Left cardiac atrium (tissue), 4 donors: ENCODE data around the gene HCN2. TPM values are rescaled to one million over a fixed set of nuclear protein-coding genes. Genes with fewer than 3 reads are reported as not detected.
"Not testable (repeated sequence)": the region's sequence is repeated elsewhere in the genome, so short reads cannot be mapped to it uniquely, and the experiment has no call there.

Experiments
- ATAC-seq, 2 donors: fragments of 200-7000 bp; cut with Tn5 transposase; one replicate each; pipeline ENCODE4 v1.9.1; 2020; ENCODE audit warnings: mild to moderate bottlenecking in 2 of 2, moderate library complexity in 2 of 2
- DNase-seq: peaks from one replicate; pipeline ENCODE4 v3.0.0-alpha.2; 2020
- intact Hi-C, 2 donors: fragments of 100-400 bp; cut with DNase I; formaldehyde crosslinking; loops; one replicate each; pipeline versions ENCODE4 v1.14.1 to v1.15.1; 2022 to 2023
- total RNA-seq, 2 donors: library from RNA; stranded (reverse); fragmentation: NEBNext Ultra II Directional; extraction: Animal tissue kit (Norgen Biotek cat#: 25700); gene quantifications; one replicate each; pipeline ENCODE4 v1.2.1, GENCODE V29; 2021
- donor health status: DM: no; HTN: yes; CAD: no.
- donor health status: DM: no; HTN: yes; CAD: no; lungs with severe emphysema.
- donor health status: DM: yes; HTN: yes; CAD: no.
- donor health status: Dilated cardiomyopathy.

The HCN2 gene
- total RNA-seq, 2 donors from 2014 or later, result 4.3 to 10.0 TPM

DNA sequence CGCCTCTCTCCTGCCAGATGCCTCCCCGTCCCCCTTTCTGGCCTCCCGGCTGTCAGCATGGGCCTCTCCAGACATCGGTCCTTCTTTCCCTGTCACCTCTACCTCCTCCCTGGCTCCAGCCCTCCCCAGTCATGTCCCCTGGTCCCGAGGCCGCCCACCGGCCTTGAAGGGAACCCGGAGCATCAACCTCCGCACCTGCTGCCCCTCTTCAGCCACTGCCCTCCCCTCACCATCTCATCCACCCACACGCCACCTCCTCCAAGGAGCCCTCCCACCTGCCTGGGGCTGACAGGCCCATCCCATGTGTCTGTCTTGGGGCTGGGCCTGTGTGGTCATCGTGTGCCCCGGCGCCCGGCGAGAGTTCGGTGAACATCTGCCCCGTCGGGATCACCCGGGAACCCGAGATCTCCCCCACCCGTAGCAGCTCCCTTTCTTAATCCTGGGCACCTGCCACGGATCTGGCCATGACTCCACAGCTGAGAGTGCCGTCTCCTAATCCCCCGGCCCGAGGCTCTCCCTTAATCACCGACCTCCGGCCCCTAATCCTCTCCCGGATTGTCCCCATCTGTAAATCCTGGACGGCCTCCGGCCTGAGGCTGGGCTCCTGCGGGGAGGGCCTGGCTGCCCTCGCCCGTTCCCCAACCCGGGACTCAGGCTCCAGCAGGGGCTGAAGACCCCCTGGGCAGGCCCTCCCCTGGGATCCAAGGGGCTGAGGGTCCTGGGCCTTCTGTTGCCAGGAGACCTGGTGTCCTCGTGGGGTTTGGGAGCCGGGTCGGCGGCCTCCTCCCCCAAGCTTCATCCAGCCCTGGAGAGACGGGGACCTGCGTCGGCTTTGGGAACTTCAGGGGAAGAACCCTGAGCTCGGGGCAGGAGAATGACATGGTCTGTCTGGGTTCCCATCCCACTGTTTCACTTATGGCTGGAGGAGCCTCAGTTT is 5.9 kb downstream of the HCN2 start:
- ATAC-seq, result no peak

DNA sequence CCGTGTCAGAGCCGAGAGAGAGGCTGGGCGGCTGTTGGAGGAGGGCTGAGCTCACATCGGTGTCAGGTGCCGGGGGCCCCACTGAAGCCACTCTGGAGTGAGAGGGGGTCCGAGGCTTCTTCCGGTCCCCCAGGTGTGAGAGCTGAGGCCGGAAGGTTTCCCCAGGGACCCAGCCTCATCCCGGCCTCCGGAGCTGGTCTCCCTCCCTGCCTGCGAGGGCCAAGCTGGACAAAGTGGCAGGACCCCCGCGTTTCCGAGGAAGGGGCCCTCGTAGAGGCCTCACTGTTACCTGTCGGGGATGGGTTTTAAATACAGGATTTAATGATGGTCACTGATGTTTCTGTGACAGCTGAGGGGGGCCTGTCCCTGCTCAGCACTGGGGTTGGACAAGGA is 6.6 kb downstream of the HCN2 start:
- no peak for ATAC-seq
- intact Hi-C loops, result no loop called here
- DNase-seq, result no peak

More for the DNA sequence above, 5.9 kb downstream of the HCN2 start:
- intact Hi-C loops, result no loop called here
- DNase-seq, result no peak

DNA sequence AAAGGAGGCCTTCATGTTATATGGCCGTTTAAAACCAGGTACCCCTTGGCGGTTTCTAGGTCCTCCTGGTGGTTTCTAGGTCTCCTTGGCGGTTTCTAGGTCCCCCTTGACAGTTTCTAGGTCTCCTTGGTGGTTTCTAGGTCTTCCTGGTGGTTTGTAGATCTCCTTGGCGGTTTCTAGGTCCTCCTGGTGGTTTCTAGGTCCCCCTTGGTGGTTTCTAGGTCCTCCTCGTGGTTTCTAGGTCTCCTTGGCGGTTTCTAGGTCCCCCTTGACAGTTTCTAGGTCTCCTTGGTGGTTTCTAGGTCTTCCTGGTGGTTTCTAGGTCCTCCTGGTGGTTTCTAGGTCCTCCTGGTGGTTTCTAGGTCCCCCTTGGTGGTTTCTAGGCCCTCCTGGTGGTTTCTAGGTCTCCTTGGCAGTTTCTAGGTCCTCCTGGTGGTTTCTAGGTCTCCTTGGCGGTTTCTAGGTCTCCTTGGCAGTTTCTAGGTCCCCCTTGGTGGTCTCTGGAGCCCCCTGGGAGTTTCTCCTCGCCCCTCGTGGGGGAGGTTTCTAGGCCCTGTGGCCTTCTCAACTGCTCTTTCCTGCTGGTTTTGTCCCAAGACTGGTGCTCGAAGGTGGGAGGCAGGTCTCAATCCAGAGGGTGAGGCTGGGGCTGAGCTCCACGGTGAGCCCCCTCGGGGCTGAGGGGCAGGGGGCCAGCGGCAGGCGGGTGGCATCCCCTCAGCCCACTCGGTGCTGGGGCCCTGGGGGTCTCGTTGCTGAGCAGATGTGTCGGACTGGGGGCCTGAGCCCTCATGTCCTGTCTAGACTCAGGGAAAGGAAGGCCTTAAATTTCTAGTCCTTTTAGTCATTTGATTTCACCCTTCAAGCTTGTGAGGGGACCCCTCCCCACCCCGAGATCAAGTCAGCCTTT is 8.0 kb downstream of the HCN2 start:
- no peak for DNase-seq
- intact Hi-C loops, result no loop called here
- ATAC-seq, result no peak

DNA sequence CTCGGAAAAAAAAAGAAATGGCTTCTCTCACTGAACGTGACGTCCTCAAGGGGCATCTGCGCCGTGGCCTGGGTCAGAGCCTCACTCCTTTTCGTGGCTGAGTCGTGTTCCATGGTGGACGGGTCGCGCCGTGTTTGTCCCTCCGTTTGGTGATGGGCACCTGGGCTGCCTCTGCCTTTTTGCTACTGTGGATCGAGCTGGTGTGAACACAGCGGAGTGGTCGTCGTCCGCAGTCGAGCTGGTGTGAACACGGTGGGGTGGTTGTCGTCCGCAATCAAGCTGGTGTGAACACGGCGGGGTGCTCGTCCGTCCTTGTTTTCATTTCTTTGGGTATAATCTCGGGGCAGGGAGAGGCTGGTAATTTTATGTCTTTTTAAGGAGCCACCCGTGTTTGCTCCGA is 11.6 kb downstream of the HCN2 start:
- intact Hi-C loops, result no loop called here
- DNase-seq, result no peak
- no peak for ATAC-seq

DNA sequence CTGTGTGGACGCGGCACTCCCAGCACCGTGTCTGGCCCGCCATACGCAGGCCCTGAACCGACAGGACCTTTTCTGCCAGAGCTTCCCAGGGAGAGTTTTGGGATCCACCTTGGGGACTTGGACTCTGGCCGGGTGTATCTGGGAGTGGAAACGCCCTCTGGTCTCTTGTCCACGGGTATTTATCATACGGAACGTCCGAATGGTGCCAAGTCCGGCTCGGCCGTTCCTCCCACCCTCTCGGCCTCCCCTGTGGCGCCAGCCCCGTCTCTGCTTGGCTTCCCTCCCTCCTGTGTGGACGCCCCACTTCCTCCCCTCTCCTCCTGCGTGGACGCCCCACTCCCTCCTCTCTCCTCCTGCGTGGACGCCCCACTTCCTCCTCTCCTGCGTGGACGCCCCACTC is 12.1 kb downstream of the HCN2 start:
- intact Hi-C loops, result no loop called here
- DNase-seq, result no peak
- no peak for ATAC-seq

DNA sequence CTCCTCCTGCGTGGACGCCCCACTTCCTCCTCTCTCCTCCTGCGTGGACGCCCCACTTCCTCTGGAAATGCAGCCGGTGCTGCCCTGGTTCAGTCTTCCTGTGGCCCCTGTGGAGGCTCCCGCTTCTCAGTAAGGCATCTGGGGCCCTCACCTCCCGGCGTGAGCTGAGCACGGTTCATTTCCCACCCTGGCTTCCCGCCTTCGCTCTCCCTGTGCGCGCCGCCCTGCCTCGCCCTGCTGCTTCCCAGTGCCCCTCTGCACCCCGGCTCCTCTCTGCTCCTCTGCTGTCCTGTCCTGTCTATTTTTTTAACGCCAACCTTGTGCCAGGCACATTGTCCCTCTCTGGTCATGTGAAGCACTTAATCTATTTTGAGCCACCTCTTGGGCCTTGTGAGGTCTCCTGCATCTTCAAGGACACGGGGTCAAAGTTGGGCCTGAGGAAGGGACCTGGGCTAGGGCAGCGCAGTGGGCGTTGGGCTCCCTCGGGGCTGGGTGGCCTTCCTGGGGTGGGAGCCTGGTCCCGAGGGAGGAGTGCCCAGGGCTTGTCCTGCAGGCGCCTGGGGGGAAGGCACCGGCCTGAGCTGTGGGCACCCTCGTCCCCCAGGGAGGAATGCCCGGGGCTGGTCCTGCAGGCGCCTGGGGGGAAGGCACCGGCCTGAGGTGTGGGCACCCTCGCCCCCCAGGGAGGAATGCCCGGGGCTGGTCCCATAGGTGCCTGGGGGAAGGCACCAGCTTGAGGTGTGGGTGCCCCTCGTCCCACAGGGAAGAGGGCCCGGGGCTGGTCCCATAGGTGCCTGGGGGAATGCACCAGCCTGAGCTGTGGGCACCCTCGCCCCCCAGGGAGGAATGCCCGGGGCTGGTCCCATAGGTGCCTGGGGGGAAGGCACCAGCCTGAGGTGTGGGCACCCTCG is 13.0 kb downstream of the HCN2 start:
- intact Hi-C loops, result no loop called here
- ATAC-seq, result peak in 1 of 2 donors; percentile 58
- DNase-seq, result no peak

DNA sequence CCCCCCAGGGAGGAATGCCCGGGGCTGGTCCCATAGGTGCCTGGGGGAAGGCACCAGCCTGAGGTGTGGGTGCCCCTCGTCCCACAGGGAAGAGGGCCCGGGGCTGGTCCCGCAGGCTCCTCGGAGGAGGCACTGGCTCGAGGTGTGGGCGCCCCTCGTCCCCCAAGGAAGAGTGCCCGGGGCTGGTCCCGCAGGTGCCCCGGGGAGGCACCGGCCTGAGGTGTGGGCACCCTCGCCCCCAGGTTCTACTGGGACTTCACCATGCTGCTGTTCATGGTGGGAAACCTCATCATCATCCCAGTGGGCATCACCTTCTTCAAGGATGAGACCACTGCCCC is 13.6 kb downstream of the HCN2 start:
- ATAC-seq, DNase-seq, intact Hi-C loops: not testable (repeated sequence)

DNA sequence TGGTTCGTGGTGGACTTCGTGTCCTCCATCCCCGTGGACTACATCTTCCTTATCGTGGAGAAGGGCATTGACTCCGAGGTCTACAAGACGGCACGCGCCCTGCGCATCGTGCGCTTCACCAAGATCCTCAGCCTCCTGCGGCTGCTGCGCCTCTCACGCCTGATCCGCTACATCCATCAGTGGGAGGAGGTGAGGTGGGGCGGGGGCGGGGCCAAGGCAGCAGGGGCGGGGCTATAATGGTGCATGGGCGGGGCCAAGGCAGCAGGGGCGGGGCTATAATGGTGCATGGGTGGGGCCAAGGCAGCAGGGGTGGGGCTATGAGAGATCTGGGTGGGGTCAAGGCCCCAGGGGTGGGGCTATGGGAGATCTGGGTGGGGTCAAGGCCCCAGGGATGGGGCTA is 14.1 kb downstream of the HCN2 start:
- ATAC-seq, DNase-seq, intact Hi-C loops: not testable (repeated sequence)

DNA sequence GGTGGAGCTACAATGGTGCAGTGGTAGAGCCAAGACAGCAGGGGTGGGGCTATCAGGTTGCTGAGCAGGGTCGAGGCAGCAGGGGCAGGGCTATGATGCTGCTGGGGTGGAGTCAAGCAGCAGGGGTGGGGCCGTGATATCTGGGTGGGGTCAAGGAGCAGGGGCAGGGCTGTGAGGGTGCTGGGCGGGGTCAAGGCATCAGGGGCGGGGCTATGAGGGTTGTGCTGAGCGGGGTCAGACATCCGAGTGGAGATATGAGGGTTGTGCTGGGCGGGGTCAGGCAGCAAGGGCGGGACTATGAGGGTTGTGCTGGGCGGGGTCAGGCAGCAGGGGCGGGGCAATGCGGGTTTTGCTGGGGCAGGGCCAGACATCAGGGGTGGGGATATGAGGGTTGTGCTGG is 14.7 kb downstream of the HCN2 start:
- intact Hi-C loops, result no loop called here
- ATAC-seq, result no peak

DNA sequence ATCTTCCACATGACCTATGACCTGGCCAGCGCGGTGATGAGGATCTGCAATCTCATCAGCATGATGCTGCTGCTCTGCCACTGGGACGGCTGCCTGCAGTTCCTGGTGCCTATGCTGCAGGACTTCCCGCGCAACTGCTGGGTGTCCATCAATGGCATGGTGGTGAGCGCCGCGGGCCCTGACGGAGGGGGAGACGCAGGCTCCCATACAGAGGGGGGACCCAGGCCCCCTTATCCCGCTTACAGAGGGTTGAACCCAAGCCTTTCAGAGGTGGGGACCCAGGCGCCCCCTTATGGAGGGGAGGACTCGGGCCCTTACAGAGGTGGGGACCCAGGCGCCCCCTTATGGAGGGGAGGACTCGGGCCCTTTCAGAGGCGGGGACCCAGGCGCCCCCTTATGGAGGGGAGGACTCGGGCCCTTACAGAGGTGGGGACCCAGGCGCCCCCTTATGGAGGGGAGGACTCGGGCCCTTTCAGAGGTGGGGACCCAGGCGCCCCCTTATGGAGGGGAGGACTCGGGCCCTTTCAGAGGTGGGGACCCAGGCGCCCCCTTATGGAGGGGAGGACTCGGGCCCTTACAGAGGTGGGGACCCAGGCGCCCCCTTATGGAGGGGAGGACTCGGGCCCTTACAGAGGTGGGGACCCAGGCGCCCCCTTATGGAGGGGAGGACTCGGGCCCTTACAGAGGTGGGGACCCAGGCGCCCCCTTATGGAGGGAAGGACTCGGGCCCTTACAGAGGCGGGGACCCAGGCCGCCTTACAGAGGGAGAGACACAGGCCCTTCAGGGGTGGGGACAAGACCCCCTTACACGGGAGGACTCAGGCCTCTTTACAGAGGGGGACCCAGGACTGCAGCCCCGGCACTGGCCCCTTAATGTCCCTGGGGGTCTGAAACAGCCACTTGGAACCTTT is 15.6 kb downstream of the HCN2 start:
- DNase-seq, intact Hi-C loops, ATAC-seq: not testable (repeated sequence)

More for the DNA sequence above, 14.7 kb downstream of the HCN2 start:
- DNase-seq, result no peak

DNA sequence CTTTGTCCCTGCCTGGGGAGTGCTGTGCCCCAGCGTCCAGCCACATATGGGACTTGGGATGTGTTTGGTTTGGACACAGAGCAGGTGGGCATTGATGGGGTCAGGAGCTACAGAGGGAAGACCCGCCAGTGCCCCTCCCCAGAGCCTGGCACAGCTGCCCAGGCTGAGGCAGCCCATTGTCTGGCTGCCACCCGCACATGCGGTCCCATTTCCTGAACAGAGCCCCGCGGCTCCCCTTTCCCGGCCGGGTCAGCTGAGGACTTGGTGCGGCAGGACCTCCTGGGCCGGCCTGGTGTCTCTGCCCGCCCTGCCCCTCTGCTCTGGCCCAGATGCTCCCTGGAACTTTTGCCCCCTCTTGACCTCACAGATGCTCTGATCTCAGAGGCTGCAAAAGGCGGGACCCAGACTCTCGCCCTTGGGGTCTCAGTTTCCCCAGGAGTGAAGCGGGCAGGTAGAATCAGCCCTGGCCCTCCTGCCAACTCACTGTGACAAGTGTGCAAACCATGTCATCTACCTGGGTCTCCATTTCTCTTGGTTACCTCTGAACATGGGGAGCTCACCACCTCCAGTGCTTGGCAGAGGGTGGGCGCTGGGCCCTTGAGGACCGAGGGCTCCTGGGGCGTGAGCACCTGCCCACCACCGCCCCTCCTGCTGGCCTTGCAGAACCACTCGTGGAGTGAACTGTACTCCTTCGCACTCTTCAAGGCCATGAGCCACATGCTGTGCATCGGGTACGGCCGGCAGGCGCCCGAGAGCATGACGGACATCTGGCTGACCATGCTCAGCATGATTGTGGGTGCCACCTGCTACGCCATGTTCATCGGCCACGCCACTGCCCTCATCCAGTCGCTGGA is 17.8 kb downstream of the HCN2 start:
- no peak for DNase-seq
- no peak for ATAC-seq
- intact Hi-C loops, result no loop called here

DNA sequence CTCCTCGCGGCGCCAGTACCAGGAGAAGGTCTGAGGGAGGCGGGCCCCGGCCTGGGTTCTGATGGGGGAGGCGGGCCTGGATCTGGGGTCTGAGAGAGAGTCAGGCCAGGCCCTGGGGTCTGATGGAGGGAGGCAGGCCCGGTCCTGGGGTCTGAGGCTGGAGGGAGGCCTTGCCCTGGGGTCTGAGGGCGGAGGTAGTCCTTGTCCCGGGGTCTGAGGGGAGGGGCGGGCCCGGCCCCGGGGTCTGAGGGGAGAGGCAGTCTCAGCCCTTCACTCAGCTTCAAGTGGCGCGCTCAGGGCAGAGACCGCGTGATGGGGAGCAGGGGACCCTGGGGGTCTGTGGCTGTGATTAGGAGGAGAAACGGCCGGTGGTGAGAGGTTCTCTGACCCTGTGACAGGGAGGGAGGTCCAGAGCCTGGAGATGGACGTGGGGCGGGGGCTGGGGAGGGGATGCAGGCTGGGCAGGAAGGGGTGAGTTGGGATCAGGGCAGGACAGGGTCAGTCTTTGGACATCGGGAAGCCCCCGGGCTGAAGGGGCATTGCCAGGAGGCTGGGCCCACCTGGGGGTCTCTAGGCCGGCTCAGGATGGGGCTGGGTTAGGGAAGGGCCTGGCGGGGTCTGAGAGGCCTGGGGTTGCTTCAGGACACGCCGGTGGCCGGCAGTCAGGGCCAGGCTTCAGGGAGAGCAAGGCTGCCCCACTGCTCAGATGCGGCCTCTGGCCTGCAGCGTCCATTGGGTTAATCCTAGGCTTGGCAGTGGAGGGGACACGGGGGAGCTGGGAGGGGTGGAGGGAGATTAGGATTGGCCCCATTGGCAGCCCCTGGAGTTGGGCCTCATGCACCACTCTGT is 18.7 kb downstream of the HCN2 start:
- DNase-seq (no peak), ATAC-seq (peak; percentile 4 to 17)
- intact Hi-C loops, result no loop called here

DNA sequence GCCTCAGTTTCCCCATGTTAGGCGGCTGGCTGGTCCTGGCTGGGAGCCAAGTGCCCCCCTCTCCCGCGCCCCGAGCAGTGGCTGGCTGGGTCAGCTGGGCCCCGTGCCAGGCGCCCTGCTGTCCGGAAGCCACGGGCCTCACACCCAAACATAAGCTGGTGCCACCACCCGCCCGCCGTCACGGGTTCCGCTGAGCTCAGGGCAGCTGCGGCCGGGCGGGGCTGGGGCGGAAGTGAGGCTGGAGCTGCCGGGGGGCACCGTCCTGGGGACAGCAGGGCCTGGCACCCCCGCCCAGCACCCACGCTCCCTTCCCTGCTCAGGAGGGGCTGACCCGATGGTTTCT is 19.3 kb downstream of the HCN2 start:
- ATAC-seq (peak; percentile 53 to 75), DNase-seq (no peak)
- intact Hi-C loops, result no loop called here

DNA sequence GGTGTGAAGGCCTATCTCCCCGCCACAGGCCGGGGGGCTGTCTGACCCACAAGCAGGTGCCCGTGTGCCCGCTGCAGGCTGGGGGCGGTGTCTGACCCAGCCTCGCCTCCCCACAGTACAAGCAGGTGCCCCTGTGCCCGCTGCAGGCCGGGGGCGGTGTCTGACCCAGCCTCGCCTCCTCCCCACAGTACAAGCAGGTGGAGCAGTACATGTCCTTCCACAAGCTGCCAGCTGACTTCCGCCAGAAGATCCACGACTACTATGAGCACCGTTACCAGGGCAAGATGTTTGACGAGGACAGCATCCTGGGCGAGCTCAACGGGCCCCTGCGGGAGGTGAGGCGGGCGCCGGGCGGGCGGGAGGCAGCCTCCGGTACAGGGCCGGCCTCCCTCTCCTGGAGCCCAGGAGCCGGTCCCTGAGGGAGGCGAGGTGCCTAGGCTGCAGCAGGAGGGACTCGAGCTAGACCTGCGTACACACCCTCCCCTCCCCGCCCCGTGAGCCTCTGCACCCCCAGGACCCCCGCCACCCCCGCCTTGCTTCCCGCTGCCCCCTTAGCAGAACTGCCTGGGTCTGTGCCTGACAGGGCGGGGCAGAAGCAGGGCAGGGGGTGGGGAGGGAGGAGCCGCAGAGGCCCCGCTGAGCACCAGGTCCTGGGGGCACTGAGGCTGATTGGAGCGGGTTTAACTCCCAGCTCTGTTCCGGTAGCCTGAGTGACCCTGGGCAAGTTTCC is 20.6 kb downstream of the HCN2 start:
- intact Hi-C loops, result no loop called here
- peak in 1 of 2 donors; percentile 38 for ATAC-seq
- no peak for DNase-seq

DNA sequence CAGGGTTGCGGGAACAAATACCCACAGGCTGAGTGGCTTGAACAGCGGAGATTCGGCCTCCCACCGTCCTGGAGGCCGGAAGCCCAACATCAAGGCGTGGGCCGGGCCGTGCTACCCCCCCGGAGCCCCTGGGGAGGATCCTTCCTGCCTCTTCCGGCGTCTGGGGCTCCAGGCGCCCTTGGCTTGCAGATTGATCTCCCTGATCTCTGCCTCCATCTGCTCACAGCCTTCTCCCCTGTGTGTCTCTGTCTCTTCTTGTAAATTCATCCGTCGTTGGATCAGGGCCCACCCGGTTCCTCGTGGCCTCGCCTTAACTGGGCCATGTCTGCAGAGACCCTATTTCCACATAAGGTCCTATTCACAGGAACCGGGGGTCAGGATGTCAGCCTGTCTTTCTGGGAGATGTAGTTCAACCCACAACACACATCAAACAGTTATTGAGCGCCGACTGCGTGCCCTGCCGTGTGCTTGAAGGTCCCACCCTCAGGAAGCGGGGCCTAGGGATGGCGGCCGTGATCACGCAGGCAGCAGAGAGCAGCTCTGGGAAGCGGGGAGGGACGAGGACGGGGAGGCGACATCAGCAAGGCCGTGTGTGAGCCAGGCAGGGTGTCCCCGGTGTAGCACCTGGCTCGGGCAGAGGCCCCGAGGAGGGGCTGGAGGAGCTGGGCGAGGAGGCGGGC is 21.3 kb downstream of the HCN2 start:
- peak; percentile 58 to 65 for ATAC-seq
- DNase-seq, result peak; percentile 68
- intact Hi-C loops, result no loop called here
